ENCODE measurements around the gene SLF1. TPM values are rescaled to one million over a fixed set of nuclear protein-coding genes. Genes with fewer than 3 reads are reported as not detected.
"Not testable (repeated sequence)": the region's sequence is repeated elsewhere in the genome, so short reads cannot be mapped to it uniquely, and the experiment has no call there.

SLF1 gene
- 10 to 100 TPM; 13.3 to 17.4 (median 14.1) TPM for polyA plus RNA-seq (ENCODE audit: insufficient read length in 4 of 4)

DNA sequence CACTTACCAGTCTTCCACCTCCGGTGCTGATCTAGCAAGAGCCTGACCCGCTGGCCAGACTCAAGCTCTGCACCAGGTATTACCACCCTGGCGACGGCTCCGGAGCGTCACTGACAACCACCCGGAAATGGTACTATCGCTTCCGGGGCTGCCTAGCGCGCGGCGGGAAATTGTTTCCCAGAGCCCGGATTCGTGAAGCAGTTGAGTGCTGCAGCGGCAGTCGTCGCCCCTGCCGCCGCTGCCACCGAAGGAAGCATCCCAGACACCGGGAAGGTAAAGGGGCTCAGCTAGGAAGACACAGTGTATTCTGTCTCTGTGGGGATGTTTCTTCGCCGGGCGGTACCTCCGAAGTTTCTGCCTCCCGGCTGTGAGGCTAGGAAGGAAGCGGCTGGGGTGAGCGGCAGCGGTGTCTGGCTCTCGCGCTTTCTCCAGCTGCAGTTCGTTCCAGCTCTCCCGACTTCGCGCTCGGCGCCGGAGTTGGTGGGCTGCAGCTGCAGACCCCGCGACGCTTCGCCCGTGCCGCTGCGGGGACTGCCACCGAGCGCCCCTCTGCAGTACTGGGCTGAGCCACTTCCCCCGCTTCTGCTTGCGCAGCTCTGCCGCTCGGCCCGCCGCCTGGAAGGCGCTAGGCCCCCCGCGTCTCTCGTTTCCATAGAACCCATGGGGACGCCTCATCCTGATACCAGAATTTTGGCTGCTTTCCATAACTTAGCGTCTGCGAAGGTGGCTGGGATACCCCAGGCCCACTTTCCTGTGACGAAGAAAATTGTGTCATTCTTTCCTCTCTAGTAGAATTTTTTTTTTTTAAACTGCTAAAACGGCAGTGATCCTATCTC is at the start of gene SLF1, which contains the start of gene KIAA0825:
SLF1 (plus strand) TSS at position 177 of the 836 bp plus-strand sequence. CDS start 10,142 bp downstream, outside the sequence.
KIAA0825 (minus strand) TSS at position 112 of the 836 bp plus-strand sequence. CDS start 81,478 bp downstream, outside the sequence.
- DNase-seq (ENCODE audit: low read depth in 4 of 4, low spot score in 3 of 4): peak; percentile 77 to 88 (median 79)

DNA sequence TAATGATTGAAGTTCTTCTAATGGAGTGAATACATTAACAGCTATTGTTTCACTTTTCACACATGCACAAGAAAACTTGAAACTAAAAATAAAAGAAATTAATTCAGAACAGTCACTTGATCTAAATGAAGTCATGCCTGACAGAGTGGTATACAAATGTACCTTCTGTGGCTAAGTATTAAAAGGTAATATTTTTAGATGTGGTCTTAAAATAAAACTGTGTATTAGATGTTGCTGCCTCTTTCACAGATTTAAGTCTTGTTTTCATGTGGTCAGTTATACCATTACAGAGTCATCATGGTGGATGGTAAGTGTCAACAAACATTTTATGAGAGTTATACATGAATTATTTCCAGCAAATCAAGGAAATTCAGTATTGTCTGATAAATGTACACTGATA is 47.1 kb upstream of the SLF1 start:
- no peak for DNase-seq (ENCODE audit: low read depth in 4 of 4, low spot score in 3 of 4)

DNA sequence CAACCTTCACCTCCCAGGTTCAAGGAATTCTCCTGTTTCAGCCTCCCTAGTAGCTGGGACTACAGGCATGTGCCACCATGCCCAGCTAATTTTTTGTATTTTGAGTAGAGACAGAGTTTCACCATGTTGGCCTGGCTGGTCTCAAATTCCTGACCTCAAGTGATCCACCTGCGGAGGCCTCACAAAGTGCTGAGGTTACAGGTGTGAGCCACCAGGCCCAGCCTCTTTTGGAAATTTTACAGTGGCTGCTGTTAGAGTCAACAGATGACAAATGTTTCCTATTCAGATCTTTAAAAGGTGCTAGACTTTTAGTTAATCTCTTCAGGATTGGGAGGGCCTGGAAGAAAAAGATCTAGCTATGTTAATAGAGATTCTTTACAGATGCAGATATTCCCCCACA is 45.1 kb upstream of the SLF1 start:
- DNase-seq (ENCODE audit: low read depth in 4 of 4, low spot score in 3 of 4): not testable (repeated sequence)

DNA sequence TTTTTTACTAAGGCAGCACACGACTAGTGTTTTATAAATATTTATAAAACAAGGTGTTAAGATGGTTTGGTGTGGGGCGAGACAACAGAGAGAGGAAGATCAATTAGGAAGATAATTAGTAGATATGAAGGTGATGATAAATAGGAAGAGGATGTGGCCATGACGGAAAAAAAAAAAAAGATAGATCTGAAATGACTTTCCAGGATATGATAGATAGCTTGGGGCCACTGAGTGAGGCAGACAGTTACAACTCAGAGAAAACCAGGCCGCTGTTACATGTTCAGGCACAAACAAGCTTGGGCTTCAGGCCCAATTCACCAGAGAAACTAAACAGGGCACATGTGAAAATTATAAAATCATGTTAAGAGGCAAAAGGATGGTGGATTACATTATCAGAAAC is 43.3 kb upstream of the SLF1 start:
- DNase-seq (ENCODE audit: low read depth in 4 of 4, low spot score in 3 of 4): no peak

DNA sequence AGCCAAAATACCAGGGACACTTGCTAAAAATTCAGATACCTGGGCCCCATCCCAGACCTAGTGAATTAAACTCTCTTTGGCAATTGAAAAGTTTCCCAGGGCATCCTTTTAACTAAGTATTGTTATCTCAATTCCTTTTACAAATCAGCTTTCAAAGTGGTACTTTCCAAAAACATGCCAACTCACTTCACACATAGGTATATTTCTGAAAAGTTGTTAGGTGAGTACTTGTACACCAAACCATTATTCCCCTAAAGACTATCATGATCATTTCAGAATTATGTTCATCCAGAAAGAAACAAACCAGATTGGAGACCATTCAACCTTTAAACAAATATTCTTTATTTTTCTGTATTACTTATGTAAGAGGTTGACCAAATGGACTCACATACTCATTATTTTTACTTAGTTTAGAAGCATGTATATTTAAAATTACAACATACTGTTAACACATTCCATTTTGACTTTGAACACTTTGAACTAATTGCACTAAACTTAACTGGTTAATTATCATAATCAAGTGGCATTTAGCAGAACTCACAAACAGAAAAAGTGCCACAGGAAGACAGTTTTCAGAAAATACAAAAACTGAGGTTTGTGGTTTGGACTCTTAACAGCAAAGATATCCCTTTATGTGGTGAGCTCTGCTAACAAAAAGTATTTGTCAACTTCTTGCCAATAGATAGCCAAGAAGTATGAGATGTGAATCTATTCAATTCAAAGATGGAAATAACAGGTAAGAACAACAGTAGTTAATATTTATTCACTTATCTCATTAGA is 40.8 kb upstream of the SLF1 start:
- no peak for DNase-seq (ENCODE audit: low read depth in 4 of 4, low spot score in 3 of 4)

DNA sequence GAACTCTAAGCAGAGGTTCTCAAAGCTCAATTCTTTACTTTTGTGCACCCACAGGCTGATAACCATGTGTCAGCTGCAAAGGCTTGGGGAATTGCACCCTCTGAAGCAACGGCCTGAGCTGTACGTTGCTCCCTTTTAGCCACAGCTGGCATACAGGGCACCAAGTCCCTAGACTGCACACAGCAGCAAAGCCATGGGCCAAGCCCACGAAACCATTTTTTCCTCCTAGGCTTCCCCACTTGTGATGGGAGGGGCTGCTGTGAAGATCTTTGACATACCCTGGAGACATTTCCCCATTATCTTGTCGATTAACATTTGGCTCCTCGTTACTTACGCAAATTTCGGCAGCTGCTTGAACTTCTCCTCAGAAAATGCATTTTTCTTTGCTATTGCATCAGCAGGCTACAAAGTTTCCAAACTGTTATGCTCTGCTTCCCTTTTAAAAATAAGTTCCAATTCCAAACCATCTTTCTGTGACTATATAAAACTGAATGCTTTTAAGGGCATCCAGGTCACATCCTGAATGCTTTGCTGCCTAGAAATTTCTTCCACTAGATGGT is 23.1 kb upstream of the SLF1 start:
- no peak for DNase-seq (ENCODE audit: low read depth in 4 of 4, low spot score in 3 of 4)

DNA sequence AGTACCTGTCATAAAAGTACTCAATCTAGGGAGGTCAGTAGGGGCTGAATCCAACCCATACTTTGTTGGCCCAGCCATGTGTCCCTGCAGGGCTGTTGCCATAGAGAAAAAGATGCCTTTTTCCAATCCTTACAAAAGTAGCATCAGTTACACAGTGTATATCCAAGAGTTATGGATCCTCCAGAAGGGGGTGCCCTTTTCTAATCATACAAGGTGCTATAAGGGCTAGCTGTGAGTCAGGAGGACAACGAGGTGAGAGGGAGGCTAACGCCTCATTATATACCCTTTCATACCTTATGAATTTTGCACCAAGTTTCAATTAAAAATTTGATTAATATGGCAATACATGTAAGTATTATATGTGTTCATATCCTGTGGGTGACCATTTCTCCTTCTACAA is 4.9 kb upstream of the SLF1 start:
- no peak for DNase-seq (ENCODE audit: low read depth in 4 of 4, low spot score in 3 of 4)

DNA sequence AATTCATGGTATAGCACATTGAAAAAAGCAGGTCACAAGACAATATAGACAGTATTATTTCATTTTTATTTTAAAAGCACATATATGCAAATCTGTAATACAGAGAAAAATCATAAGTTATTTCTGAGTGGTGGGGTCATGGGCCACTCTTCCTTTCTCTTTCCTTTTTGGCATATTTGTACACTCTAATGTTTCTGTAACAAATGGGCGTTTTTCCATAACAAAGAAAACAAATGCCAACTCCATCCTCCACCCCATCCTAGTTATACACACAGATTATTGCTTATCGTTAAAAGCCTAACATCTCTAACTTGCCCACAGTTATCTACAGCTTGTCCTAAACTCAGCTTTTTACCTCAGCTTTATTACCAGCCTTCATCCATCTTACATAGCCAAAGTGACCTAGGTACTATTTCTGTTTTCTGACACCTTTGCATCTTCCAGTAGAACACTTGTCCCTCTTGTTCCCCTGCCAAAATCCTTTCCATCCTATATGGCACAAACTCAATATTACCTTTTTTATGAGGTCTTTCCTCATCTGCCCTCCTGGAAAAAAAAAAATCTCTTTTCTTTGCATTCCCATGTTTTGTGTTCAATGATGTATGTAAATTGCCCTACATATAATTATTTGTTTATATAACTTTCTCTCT is 4.2 kb upstream of the SLF1 start:
- DNase-seq (ENCODE audit: low read depth in 4 of 4, low spot score in 3 of 4): no peak

DNA sequence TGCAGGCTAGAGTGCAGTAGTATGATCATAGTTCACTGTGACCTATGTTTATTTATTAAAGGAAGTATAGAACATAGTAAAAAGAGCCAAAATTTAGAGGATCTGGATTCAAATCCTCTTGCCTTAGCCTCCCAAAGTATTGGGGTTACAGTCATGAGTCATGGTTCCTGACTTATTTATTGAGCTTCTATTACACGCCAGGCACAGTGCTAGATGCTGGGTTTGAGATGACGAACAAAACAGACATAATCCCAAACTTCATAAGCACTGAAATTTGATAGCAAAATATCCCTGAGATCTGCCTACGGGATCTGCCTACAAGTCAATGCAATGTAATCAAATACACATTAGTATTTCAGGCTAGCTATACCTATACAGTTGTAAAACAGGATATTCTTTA is 2.6 kb upstream of the SLF1 start:
- DNase-seq (ENCODE audit: low read depth in 4 of 4, low spot score in 3 of 4): no peak

DNA sequence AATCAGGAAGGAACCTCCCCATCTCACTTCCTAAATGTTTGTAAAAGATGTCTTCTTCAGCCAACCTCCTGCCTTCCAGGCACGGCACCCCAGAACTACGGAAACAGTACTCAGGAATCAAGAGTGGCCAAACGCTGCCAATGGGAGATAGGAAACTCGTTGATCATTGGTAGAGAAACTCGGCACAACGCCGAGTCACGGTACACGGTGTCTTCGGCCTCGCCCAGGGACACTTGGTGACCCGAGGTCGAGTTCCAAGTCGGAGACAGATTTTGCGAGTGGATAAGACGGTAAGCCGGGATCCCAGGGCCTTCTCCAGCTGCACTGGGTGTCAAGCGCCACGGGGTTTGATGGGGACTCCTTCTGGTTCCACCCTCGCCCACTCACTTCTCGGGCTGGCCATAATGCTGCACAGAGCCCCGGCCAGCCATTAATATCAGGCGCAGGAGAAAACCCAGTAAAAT is 408 bp upstream of the SLF1 start:
- peak; percentile 27 to 43 (median 34) for DNase-seq (ENCODE audit: low read depth in 4 of 4, low spot score in 3 of 4)

DNA sequence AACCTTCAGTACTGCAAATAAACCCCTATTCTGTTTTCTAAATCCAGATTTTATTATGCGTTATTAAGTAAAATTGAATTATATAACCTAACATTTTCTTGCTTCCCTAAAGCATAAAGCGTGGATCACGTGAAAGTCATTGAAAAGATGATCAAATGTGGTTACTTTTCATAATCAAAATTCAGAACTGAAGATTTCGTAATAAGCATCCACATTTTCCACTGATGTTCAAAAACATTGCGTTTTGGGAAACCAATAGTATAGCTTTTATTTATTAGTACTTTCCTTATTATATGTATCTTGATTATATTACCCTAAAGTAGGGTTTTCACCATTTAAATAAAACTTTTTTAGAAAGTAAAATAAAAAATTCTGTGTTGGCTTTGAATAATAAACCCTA is 1.8 kb downstream of the SLF1 start:
- no peak for DNase-seq (ENCODE audit: low read depth in 4 of 4, low spot score in 3 of 4)

DNA sequence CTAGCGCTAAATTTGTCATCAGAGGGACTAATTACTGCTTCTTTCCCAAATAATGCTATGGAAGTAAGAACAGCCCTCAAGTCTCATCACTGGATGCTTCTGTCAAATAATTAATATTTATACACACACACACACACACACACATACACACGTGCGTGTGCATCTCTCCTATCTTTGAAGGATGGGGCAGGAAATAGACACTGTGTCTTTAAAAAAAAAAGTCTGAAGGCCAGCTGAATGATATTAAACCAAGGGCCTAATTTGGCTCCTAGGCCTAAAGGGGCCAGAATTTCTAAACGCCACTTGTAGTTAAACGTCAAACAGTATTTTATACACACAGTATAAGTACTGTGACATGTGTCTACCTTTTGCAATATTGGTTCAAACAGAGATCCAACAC is 3.3 kb downstream of the SLF1 start:
- no peak for DNase-seq (ENCODE audit: low read depth in 4 of 4, low spot score in 3 of 4)

DNA sequence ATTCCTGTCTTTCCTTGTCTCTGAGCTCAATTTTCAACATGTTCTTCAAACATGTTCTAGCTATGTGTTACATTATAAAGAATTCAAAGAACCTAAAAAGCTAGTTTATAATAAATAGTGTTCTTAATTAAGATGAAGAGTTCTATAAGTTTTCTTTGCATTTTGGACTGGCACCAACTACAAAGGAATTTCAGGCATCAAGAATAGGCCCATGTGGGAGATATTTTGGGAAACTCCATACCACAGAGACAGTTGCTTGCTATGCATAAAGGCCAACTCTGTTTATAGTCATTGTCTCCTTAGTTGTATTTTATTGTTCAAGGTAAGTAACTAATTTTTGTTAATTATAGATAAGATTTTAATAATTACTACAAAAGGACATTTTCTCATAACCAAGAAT is 4.5 kb downstream of the SLF1 start:
- DNase-seq (ENCODE audit: low read depth in 4 of 4, low spot score in 3 of 4): no peak

DNA sequence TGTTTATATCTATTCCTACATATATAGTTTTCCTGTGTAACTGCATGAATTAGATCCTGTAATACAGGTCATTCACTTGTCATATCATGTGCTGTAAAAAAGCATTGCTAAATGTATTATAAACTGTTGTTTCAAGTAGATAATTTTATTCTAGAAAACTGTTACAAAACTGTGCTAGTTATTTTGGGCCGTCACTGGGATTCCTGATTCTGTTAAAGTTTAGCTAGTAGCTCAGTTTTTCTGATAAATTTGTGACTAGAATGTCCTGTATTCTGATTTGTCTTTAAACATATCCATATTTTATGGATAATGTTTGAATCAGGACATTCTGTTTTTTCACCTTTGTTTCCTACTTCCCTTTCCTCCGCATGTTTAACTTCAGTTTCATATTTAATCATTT is 5.4 kb downstream of the SLF1 start:
- no peak for DNase-seq (ENCODE audit: low read depth in 4 of 4, low spot score in 3 of 4)

DNA sequence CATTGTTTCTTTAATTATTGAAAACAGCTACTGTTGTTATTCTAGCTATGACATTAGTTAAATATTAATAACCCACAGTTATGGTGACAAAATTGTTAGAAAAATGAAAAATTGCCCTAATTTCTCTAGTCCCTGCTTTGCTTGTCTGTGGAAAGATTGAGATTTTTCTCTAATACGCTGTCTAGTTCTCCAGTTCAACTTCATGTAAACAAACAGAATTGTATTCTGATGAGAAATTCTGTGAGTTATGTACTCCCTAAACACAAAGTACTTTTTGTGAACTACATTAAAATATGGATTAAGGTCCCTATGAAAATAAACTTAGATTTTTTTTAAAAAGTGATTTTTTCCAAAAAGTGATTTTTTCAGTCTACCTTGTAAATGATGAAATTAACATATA is 8.7 kb downstream of the SLF1 start:
- DNase-seq (ENCODE audit: low read depth in 4 of 4, low spot score in 3 of 4): no peak

DNA sequence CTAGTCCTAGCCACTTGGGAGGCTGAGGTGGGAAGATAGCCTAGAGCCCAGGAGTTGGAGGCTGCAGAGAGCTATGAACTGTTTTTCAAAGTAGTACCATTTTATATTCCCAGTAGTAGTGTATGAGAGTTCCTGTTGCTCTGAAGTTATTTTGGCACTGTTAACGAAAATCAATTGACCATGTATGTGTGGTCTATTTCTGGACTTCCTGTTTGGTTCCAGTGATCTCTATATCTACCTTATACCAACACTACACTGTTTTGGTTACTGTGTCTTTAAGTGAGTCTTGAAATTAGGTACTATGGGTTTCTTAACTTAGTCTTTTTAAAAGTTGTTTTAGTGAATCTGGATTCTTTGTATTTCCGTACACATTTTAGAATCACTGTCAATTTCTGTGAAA is 13.6 kb downstream of the SLF1 start:
- no peak for DNase-seq (ENCODE audit: low read depth in 4 of 4, low spot score in 3 of 4)

DNA sequence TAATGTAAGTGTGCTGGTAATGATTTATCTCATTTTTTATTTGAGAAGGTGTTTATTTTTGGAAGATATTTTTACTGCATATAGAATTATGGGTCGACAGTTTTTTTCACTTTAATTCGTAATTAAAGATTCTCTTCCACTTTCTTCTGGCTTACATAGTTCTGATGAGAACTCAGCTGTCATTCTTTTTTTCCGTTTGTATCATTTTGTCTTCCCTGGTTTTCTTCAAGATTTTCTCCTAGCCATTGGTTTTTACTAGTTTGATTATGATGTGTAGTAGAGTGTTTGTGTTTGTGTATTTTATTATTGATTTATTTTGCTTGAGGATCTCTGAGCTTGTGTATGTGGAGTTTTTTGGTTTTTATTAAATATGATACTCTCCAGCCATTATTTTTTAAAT is 21.7 kb downstream of the SLF1 start:
- no peak for DNase-seq (ENCODE audit: low read depth in 4 of 4, low spot score in 3 of 4)

DNA sequence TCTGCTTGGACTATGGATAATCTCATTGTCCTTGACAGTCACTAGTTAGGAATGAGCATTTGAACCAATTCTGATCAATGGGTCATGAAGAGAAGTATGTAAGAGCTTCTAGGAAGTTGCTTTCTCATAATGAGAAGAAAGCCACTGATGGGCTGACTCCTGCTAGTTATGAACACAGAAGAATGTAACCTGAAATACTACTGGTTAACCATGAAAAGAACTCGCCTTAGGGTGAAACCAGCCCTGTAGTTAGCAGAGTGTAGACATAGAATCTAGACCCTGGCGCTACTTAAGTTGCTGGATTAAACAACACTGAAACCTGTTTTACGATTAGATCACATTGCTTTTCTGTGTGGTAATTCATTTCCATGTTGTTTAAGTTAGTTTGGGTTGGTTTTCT is 26.6 kb downstream of the SLF1 start:
- DNase-seq (ENCODE audit: low read depth in 4 of 4, low spot score in 3 of 4): no peak

DNA sequence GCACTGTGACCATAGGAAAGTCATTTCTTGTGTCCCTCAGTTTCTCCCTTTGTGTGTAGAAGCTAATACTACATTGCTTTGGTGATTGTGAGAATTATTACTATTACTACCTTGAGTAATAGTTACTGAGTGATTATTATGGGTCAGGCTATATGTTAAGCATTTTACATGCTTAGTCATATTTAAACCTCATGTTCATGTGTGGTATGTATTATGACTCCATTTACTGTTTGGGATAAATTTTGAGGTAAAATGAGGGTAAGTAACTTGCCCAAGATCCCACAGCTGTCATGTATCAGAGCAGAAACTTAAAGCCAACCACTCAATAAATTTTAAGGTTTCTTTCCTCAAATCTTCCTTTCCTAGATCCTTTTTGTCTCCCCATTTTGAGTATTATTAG is 28.3 kb downstream of the SLF1 start:
- no peak for DNase-seq (ENCODE audit: low read depth in 4 of 4, low spot score in 3 of 4)

DNA sequence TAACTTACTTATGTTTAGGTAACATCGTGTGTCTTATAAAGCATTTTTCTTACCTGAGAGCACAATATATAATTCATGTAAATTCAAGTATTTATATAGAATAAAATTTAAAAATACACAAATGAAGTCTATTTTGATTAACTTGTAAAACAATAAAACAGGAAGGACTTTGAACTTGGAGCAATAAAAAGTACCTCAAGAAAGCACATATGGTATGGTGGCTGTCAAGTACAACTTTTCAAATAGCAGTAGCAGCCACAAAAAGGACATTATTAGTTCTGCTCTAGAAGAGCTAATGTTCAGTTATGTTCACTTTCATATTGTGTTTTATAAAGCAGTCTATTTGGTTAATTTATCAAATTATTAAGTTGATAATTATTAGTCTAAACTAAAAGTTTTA is 31.4 kb downstream of the SLF1 start:
- DNase-seq (ENCODE audit: low read depth in 4 of 4, low spot score in 3 of 4): no peak

DNA sequence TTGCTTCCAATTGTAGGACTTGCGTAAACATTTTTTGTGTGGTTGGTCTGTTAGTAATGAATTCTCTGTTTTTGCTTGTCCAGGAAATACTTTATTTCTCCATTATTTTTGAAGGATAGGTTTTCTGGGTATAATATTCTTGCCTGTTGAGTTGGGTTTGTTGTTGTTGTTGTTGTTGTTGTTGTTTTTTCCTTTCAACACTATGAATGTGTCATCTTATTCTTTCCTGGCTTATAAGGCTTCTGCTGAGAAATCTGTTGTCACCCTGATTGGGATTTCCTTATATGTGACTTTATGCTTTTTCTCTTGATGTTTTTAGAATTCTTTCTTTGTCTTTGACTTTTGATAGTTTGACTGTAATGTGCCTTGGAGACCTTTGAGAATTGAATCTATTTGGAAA is 39.8 kb downstream of the SLF1 start:
- no peak for DNase-seq (ENCODE audit: low read depth in 4 of 4, low spot score in 3 of 4)

Data from left renal pelvis (tissue), 4 donors.